Stimulated activated CD4-positive, alpha-beta T cell treated with anti-CD3 and anti-CD28 coated beads, Interleukin-2, amount 100 ng/mL, for 48 hours (primary cell): Measurements from ENCODE around the gene HES6.
"Not testable (repeated sequence)": the region's sequence is repeated elsewhere in the genome, so short reads cannot be mapped to it uniquely, and the experiment has no call there.

Experiments used
- DNase-seq, 2 donors: peaks; one replicate each; pipeline ENCODE4 v3.0.0-alpha.2; 2020

HES6 gene

GRCh38 chr2:238272156-238272555 lies 32.3 kb upstream of the HES6 start:
- no peak for DNase-seq

GRCh38 chr2:238271686-238272085 lies 31.8 kb upstream of the HES6 start:
- DNase-seq = not testable (repeated sequence)

GRCh38 chr2:238271061-238271554 lies 31.3 kb upstream of the HES6 start:
- no peak for DNase-seq

- DNase-seq = no peak
These were observed 30.8 kb upstream of the HES6 start for GRCh38 chr2:238270606-238271005.

- no peak for DNase-seq
These were observed 29.9 kb upstream of the HES6 start for GRCh38 chr2:238269741-238270140.

GRCh38 chr2:238267884-238268680 lies 28.2 kb upstream of the HES6 start:
- DNase-seq = no peak

GRCh38 chr2:238267341-238267710 lies 27.5 kb upstream of the HES6 start:
- no peak for DNase-seq

- no peak for DNase-seq
These were observed 25.8 kb upstream of the HES6 start for GRCh38 chr2:238265605-238266004.

- no peak for DNase-seq
These were observed 24.2 kb upstream of the HES6 start for GRCh38 chr2:238264072-238264460.

- DNase-seq = peak; percentile 67 to 68
These were observed 23.6 kb upstream of the HES6 start for GRCh38 chr2:238263204-238264071.

- DNase-seq = no peak
These were observed 22.8 kb upstream of the HES6 start for GRCh38 chr2:238262496-238263122.

- DNase-seq = no peak
These were observed 22.0 kb upstream of the HES6 start for GRCh38 chr2:238261718-238262375.

GRCh38 chr2:238260883-238261282 lies 21.0 kb upstream of the HES6 start:
- DNase-seq = no peak

- no peak for DNase-seq
These were observed 19.5 kb upstream of the HES6 start for GRCh38 chr2:238259061-238260020.

- DNase-seq = no peak
These were observed 18.2 kb upstream of the HES6 start for GRCh38 chr2:238257786-238258700.

GRCh38 chr2:238256594-238257104 lies 16.8 kb upstream of the HES6 start:
- DNase-seq = peak; percentile 60 to 67

- DNase-seq = no peak
These were observed 16.3 kb upstream of the HES6 start for GRCh38 chr2:238256111-238256510.

- no peak for DNase-seq
These were observed 15.8 kb upstream of the HES6 start for GRCh38 chr2:238255636-238256035.

GRCh38 chr2:238255151-238255551 lies 15.3 kb upstream of the HES6 start:
- DNase-seq = no peak

GRCh38 chr2:238254095-238254723 lies 14.4 kb upstream of the HES6 start:
- DNase-seq = no peak
